Measurements from ENCODE around the gene INO80C.

Gene INO80C, protein sequence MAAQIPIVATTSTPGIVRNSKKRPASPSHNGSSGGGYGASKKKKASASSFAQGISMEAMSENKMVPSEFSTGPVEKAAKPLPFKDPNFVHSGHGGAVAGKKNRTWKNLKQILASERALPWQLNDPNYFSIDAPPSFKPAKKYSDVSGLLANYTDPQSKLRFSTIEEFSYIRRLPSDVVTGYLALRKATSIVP

GRCh38 chr18:35497370-35498197 is at the start of gene INO80C:
INO80C (minus strand) TSS chr18:35497960; CDS start chr18:35497874, 86 bp downstream.
- H3K9me2 ChIP-seq (ENCODE audit: low read depth, low read length) = no peaks in the 10 kb centered on the region
- H3K27me3 ChIP-seq (ENCODE audit: insufficient read depth, low read length) = no peaks in the 10 kb centered on the region

DNA sequence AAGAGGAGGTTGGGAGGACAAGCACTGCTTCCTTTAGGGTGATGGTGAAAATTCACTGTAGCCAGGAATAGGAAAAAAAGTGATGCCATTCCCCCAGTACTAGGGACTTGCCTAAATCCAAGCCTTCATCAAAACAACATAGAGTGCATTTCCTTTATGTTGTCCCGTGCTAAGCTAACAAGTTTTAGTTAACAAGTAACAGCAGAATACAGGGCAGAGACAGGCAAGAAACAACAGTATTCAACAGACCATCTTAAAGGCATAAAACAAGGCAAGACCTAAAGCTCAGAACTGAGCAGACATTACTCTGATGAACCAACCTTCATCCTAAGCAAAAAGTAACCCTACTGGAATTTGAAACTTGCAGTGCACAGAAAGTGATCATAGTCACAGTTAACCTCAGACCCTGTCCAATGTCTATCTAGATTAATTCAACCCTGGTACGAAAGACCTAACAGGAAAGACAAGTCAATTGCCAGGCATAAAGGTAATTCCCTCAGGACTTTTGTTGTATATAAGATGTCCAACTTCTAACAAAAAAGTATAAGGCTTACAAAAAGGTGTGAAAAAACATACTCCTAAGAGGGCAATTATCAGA is 49.3 kb upstream of the INO80C start:
- TF ChIP-seq, protein P1, sequence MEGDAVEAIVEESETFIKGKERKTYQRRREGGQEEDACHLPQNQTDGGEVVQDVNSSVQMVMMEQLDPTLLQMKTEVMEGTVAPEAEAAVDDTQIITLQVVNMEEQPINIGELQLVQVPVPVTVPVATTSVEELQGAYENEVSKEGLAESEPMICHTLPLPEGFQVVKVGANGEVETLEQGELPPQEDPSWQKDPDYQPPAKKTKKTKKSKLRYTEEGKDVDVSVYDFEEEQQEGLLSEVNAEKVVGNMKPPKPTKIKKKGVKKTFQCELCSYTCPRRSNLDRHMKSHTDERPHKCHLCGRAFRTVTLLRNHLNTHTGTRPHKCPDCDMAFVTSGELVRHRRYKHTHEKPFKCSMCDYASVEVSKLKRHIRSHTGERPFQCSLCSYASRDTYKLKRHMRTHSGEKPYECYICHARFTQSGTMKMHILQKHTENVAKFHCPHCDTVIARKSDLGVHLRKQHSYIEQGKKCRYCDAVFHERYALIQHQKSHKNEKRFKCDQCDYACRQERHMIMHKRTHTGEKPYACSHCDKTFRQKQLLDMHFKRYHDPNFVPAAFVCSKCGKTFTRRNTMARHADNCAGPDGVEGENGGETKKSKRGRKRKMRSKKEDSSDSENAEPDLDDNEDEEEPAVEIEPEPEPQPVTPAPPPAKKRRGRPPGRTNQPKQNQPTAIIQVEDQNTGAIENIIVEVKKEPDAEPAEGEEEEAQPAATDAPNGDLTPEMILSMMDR (IDR thresholded peaks at IDR 0.05; ENCODE audit: low read length) = no peak
- TF ChIP-seq EZH2 (IDR thresholded peaks at IDR 0.05; ENCODE audit: borderline replicate concordance, low read length) = no peak

More at GRCh38 chr18:35497370-35498197, at the start of gene INO80C:
- Histone ChIP-seq H3K4me3 (ENCODE audit: low read depth, low read length, poor library complexity, severe bottlenecking) (peak within 1 kb of the TSS; percentile 80), H3K9me3 (ENCODE audit: low read length) (no peaks in the 10 kb centered on the region), H3K4me1 (ENCODE audit: insufficient read depth, low read length, severe bottlenecking) (peaks cover 31% of the 10 kb centered on the region), H3K36me3 (ENCODE audit: insufficient read depth, low read length) (no peaks in the 10 kb centered on the region; the same call in 1 of the 2 replicates), H4K20me1 (ENCODE audit: insufficient read depth, low read length) (no peaks in the 10 kb centered on the region), H3K9ac (ENCODE audit: low read length) (peak within 1 kb of the TSS; percentile 86), H3K79me2 (ENCODE audit: insufficient read depth, low read length) (no peaks in the 10 kb centered on the region), H3K27ac (ENCODE audit: low read depth, low read length, poor library complexity, severe bottlenecking) (peak within 1 kb of the TSS; percentile 70), H3F3A (ENCODE audit: insufficient read depth, low read length) (no peaks in the 10 kb centered on the region), H3K4me2 (ENCODE audit: low read length) (peak within 1 kb of the TSS; percentile 77), H2AFZ (ENCODE audit: low read length) (peak within 1 kb of the TSS; percentile 87; the same call in 1 of the 2 replicates)
- no peak for TF ChIP-seq EZH2 (IDR thresholded peaks at IDR 0.05; ENCODE audit: borderline replicate concordance, low read length)
- TF ChIP-seq, protein P1 (IDR thresholded peaks at IDR 0.05; ENCODE audit: low read length) = no peak

GRCh38 chr18:35542356-35542755 is 44.6 kb upstream of the INO80C start:
- Histone ChIP-seq H3K9me3 (ENCODE audit: low read length) (no peaks in the 10 kb centered on the region), H3K4me1 (ENCODE audit: insufficient read depth, low read length, severe bottlenecking) (no peaks in the 10 kb centered on the region), H3K27ac (ENCODE audit: low read depth, low read length, poor library complexity, severe bottlenecking) (no peak overlapping the region), H3K27me3 (ENCODE audit: insufficient read depth, low read length) (no peaks in the 10 kb centered on the region), H3K36me3 (ENCODE audit: insufficient read depth, low read length) (no peaks in the 10 kb centered on the region), H4K20me1 (ENCODE audit: insufficient read depth, low read length) (no peaks in the 10 kb centered on the region), H3K9ac (ENCODE audit: low read length) (no peak overlapping the region), H3K4me2 (ENCODE audit: low read length) (no peak overlapping the region), H2AFZ (ENCODE audit: low read length) (no peak overlapping the region), H3K4me3 (ENCODE audit: low read depth, low read length, poor library complexity, severe bottlenecking) (no peak overlapping the region), H3K9me2 (ENCODE audit: low read depth, low read length) (no peaks in the 10 kb centered on the region), H3K79me2 (ENCODE audit: insufficient read depth, low read length) (no peaks in the 10 kb centered on the region), H3F3A (ENCODE audit: insufficient read depth, low read length) (no peaks in the 10 kb centered on the region)
- no peak for TF ChIP-seq EZH2 (IDR thresholded peaks at IDR 0.05; ENCODE audit: borderline replicate concordance, low read length)

More for the DNA sequence above, 49.3 kb upstream of the INO80C start:
- no peaks in the 10 kb centered on the region for H3K9me2 ChIP-seq (ENCODE audit: low read depth, low read length)
- H3K79me2 ChIP-seq (ENCODE audit: insufficient read depth, low read length) = no peaks in the 10 kb centered on the region
- H3K9me3 ChIP-seq (ENCODE audit: low read length) = no peaks in the 10 kb centered on the region
- no peaks in the 10 kb centered on the region for H3F3A ChIP-seq (ENCODE audit: insufficient read depth, low read length)
- no peaks in the 10 kb centered on the region for H3K4me1 ChIP-seq (ENCODE audit: insufficient read depth, low read length, severe bottlenecking)
- no peaks in the 10 kb centered on the region for H3K27me3 ChIP-seq (ENCODE audit: insufficient read depth, low read length)
- H3K9ac ChIP-seq (ENCODE audit: low read length) = no peak overlapping the region
- H3K27ac ChIP-seq (ENCODE audit: low read depth, low read length, poor library complexity, severe bottlenecking) = no peak overlapping the region
- no peak overlapping the region for H3K4me3 ChIP-seq (ENCODE audit: low read depth, low read length, poor library complexity, severe bottlenecking)
- H3K4me2 ChIP-seq (ENCODE audit: low read length) = no peak overlapping the region
- H2AFZ ChIP-seq (ENCODE audit: low read length) = no peak overlapping the region
- H4K20me1 ChIP-seq (ENCODE audit: insufficient read depth, low read length) = no peaks in the 10 kb centered on the region
- H3K36me3 ChIP-seq (ENCODE audit: insufficient read depth, low read length) = no peaks in the 10 kb centered on the region
